ENCODE results near the gene KLHDC10. TPM values are rescaled to one million over a fixed set of nuclear protein-coding genes. Genes with fewer than 3 reads are reported as not detected.

KLHDC10 gene
- total and polyA plus RNA-seq, 9 donors = 11.3 to 36.4 (median 26.7) TPM

DNA sequence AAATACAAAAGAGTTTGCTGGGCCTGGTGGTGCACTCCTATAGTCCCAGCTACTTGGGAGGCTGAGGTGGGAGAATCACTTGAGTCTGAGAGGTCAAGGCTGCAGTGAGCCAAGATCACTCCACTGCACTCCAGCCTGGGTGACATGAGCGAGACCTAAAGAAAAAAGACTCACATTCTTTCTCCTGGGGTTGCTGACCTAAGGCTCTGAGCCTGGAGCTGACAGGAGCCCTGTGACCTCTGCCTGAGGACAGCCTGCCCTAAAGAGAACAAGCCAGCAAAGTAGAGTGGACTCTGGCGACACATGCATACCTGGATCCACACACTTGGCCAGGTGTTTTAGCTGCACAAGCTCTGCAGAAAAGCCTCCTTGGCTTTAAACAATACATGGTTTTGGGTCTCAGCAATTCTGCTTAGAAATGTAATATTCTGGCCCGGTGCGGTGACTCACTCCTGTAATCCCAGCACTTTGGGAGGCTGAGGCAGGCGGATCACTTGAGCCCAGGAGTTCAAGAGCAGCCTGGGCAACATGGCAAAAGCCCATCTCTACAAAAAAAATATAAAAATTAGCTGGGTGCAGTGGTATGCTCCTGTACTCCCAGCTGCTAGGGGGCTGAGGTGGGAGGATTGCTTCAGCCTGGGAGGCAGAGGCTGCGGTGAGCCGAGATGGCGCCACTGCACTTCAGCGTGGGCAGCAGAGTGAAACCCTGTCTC, 76.5 kb downstream of the KLHDC10 start:
- 91 to 94% (median 92%) methylated on average over 9 of the region's 9 CpGs for WGBS, 3 donors
- H3K4me1 ChIP-seq (ENCODE audit: insufficient read depth) = peaks cover 3% of the 10 kb centered on the region
- TF ChIP-seq POLR2A (IDR thresholded peaks at IDR 0.05) (no peak), EP300 (IDR thresholded peaks at IDR 0.05) (no peak)
- TF ChIP-seq, protein P1, sequence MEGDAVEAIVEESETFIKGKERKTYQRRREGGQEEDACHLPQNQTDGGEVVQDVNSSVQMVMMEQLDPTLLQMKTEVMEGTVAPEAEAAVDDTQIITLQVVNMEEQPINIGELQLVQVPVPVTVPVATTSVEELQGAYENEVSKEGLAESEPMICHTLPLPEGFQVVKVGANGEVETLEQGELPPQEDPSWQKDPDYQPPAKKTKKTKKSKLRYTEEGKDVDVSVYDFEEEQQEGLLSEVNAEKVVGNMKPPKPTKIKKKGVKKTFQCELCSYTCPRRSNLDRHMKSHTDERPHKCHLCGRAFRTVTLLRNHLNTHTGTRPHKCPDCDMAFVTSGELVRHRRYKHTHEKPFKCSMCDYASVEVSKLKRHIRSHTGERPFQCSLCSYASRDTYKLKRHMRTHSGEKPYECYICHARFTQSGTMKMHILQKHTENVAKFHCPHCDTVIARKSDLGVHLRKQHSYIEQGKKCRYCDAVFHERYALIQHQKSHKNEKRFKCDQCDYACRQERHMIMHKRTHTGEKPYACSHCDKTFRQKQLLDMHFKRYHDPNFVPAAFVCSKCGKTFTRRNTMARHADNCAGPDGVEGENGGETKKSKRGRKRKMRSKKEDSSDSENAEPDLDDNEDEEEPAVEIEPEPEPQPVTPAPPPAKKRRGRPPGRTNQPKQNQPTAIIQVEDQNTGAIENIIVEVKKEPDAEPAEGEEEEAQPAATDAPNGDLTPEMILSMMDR (IDR thresholded peaks at IDR 0.05) = no peak
- intact Hi-C loops (cut with DNase I) = no loop called here
- no peak overlapping the region for H3K27ac ChIP-seq
- H3K9me3 ChIP-seq = no peaks in the 10 kb centered on the region
- H3K27me3 ChIP-seq = no peaks in the 10 kb centered on the region
- no peak for DNase-seq
- no peaks in the 10 kb centered on the region for H3K36me3 ChIP-seq
- no peak overlapping the region for H3K4me3 ChIP-seq

DNA sequence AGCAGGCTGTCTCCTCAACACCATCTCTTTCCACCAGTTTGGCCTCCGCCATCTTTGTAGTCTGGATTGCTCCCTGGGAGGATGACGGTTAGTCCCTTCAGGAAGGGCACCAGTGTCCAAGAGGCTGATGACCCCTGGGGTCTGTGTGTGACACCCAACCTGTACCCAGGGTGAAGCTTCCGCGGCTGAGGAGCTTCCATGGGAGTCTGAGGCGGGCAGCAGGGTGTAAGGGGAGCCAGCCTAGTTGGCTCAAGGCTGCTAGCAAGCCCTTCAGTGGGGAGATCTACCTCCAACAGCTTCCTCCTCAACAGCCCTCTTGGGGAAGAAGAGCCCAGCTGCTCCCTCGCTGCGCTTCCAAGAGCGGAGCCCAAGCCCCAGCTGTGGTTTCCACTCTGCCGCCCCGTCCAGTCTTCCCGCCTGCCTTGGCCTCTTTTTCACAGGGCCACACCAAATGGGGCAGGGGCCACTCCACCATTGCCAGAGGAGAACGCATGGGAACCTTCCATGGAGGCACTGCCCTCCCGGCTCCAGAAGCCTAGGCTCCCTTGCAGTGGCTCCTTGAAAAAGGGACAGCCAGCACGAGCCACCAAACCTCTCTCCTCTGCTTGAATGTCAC, 77.5 kb downstream of the KLHDC10 start:
- Histone ChIP-seq H3K4me1 (ENCODE audit: insufficient read depth) (no peaks in the 10 kb centered on the region), H3K36me3 (no peaks in the 10 kb centered on the region), H3K27ac (no peak overlapping the region), H3K4me3 (no peak overlapping the region), H3K27me3 (no peaks in the 10 kb centered on the region), H3K9me3 (no peaks in the 10 kb centered on the region)
- intact Hi-C loops (cut with DNase I) = no loop called here
- TF ChIP-seq POLR2A (IDR thresholded peaks at IDR 0.05) (no peak), EP300 (IDR thresholded peaks at IDR 0.05) (no peak)
- TF ChIP-seq, protein P1 (IDR thresholded peaks at IDR 0.05) = no peak
- no peak for DNase-seq
- 94 to 96% (median 95%) methylated on average over 14 of the region's 14 CpGs for WGBS, 3 donors

DNA sequence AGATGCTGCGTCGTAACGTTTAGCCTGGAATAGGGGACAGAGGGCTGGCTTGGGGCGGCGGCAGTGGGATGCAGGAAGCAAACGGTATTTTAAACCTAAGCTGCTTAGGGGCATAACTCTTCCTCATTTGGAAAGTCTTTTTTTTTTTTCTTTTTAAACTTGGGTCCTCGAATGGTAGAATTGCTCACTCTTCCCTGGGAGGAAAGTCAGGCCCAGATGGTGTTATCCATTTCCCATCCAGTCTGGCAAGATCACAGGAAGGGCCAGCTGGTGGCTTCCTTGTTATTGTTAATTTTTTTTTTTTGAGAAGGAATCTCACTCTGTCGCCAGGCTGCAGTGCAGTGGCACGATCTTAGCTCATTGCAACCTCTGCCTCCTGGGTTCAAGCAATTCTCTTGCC, 78.2 kb downstream of the KLHDC10 start:
- Histone ChIP-seq H3K27ac (no peak overlapping the region), H3K4me1 (ENCODE audit: insufficient read depth) (no peaks in the 10 kb centered on the region), H3K9me3 (no peaks in the 10 kb centered on the region), H3K27me3 (no peaks in the 10 kb centered on the region), H3K36me3 (no peaks in the 10 kb centered on the region), H3K4me3 (no peak overlapping the region)
- 54 to 63% (median 55%) methylated on average over 9 of the region's 9 CpGs for WGBS, 3 donors
- no peak for DNase-seq
- intact Hi-C loops (cut with DNase I) = no loop called here
- TF ChIP-seq POLR2A (IDR thresholded peaks at IDR 0.05) = no peak
- TF ChIP-seq, protein P1 (IDR thresholded peaks at IDR 0.05) = no peak
- no peak for TF ChIP-seq EP300 (IDR thresholded peaks at IDR 0.05)

DNA sequence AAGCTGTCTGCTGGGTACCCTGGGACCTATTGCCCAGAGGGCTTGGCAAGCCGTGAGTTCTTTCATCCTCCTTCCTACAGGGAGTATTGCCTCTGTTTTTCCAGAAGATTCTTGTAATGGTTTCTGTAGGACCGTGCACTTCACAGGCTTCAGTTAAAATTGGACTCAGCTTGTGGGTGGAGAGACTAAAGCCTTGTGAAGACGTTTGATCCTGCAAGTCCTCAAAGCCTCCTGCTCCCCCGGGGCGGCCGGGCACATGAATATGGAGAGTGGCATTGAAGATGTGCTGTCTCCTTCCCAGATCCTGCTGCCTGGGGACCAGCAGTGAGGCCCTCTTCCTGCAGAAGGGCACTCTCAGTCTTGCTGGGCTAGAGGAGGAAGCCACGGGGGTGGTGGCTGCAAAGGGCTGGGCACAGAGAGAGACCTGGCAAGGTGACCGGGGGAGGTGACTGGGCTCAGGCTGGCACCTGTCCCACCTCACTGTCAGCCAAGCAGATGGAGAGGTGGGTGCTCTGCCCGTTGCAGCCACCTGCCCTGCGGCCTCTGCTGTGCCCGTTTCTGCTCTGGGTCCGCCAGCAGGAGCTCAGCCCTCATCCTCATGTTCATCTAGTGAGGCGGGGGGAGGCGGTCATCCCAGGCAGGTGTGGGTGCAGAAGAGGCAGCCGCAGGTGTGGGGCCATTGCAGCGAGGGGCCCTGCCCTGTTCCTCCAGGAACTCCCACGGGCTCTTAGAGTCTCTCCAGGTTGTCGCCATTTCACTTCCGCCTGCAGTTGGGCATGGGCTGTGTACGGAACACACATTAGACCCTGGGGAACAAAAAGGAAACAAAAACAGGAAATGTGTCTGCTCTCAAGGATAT, 79.2 kb downstream of the KLHDC10 start:
- H3K27me3 ChIP-seq = no peaks in the 10 kb centered on the region
- peaks cover under 1% of the 10 kb centered on the region for H3K4me1 ChIP-seq (ENCODE audit: insufficient read depth)
- no peaks in the 10 kb centered on the region for H3K9me3 ChIP-seq
- no peaks in the 10 kb centered on the region for H3K36me3 ChIP-seq
- H3K27ac ChIP-seq = no peak overlapping the region
- H3K4me3 ChIP-seq = no peak overlapping the region
- TF ChIP-seq EP300 (IDR thresholded peaks at IDR 0.05) (no peak), POLR2A (IDR thresholded peaks at IDR 0.05) (no peak)
- TF ChIP-seq, protein P1 (IDR thresholded peaks at IDR 0.05) = no peak
- WGBS, 3 donors = 77 to 82% (median 80%) methylated on average over 20 of the region's 20 CpGs
- no peak for DNase-seq
- intact Hi-C loops (cut with DNase I) = no loop called here
